HG03460 (cell line): ENCODE data around the gene C2CD3.

ENCODE experiments used
- ATAC-seq: cut with Tn5 transposase; IDR thresholded peaks from one replicate; pipeline ENCODE4 v1.9.1; 2021; ENCODE audit not compliant: unreplicated experiment

C2CD3 gene

DNA sequence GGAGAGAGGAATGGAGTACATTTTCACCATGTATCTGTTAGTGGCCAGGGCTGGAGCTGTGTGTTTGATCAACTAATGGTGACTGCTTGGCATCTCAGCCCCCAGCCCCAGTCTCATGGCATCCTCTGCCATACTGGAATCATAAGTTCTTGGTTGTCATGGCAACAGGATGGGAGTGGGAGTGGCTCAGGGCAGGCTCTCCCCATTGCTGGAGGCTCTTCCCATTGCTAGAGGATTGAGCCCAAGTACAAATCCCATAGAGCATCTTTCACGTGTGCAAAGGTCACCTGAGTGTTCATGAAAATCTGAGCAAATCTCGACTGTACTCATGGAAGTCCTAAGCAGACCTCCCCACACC lies 205.1 kb downstream of the C2CD3 start:
- no peak for ATAC-seq

DNA sequence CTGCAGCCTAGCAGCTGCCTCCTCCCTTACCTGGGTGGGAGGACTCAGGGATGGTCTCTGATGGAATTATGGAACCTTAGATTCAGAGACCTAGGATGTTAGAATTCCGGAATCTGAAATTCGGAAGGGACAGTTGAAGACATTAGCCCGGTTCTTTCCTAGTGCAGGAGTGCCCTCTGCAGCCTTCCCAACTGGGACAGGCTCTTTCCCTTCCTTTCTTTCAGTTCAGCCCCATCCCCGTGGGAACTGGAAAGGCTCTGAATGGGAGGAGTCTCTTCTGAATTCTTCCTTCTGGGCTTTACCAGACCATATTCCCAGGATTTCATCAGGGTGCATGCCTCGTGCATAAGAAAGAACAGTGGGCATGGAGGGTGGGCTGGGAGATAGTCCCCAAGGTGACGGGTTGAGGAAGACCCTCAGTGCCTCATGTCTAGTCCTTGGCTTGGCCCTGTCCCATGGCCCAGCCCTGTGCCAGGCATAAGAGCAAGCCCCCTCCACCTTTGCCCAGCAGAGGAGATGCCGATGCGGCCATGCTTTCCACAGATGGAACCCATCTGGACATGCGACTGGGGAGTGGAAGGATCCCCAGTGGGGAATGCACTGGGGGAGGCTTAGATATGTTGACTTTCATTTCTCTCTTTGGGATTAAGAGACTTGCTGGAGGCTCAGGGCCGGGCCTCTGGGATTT lies 205.6 kb downstream of the C2CD3 start:
- ATAC-seq = no peak

DNA sequence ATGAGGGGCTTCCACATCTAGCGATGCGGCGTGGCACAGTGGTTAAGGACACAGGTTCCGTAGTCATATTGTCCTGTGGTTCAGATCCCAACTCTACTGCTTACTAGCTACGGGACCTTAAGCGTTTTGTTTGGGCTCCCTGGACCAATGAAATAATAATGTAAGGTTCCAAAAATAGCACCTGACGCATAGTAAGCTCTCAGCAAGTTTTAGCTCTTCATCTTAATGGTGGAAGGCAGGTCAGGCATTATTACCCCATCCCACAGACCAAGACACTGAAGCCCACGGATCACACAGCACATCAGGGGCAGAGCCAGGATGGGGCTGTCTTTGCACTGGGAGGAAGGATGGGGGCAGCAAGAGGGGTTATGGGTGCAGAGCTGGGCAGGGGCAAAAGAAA lies 206.9 kb downstream of the C2CD3 start:
- no peak for ATAC-seq
